ENCODE data around the gene PTPRF.

GRCh38 chr1:43666608-43667007, 135.9 kb downstream of the PTPRF start:
- TF ChIP-seq GATA3 (IDR thresholded peaks at IDR 0.05; ENCODE audit: low read depth, low read length) (no peak), GATA2 (IDR thresholded peaks at IDR 0.05; ENCODE audit: low read depth, low read length) (no peak)

All from SH-SY5Y (cell line).